SK-N-SH (cell line): ENCODE data around the gene NAXD. TPM values are rescaled to one million over a fixed set of nuclear protein-coding genes. Genes with fewer than 3 reads are reported as not detected.

Experiments
- CTCF ChIA-PET: fragments of 300-600, 350-600 bp; formaldehyde crosslinking; extraction: SDS; loops from one replicate; lab custom pipeline; 2021; lab: Yijun Ruan, JAX
- POLR2A ChIA-PET: fragments of 350-600 bp; sonication (Branson Sonifier 250); formaldehyde crosslinking; extraction: SDS; loops from one replicate; lab custom pipeline; 2020; ENCODE audit warnings: antibody characterized with exemption, inconsistent platforms; lab: Yijun Ruan, JAX
- DNase-seq: peaks from one replicate; pipeline ENCODE4 v3.0.0; 2012
- H2AFZ ChIP-seq: fragments of 200-600 bp; sonication (generic); 2 replicates; pipeline ENCODE4 v1.8.1; 2016; ENCODE audit warnings: antibody characterized with exemption, mild to moderate bottlenecking, low read depth
- H3F3A ChIP-seq: fragments of 200-600 bp; sonication (generic); replicated peaks from 2 replicates; pipeline ENCODE3; 2016; ENCODE audit warnings: antibody characterized with exemption, mild to moderate bottlenecking; ENCODE audit not compliant: insufficient read depth
- H3K27ac ChIP-seq, 2 experiments: fragments of 200-500 bp in 1 of 2; fragments of 200-600 bp in 1 of 2; sonication (Bioruptor generic) in 1 of 2; sonication (generic), shearing (Covaris generic) in 1 of 2; 2 replicates each; pipeline versions ENCODE4 v1.5.1 to v1.6.1; 2014 to 2016; ENCODE audit warnings: low read depth in 2 of 2, inconsistent platforms in 1 of 2, low read length in 1 of 2, mild to moderate bottlenecking in 1 of 2, mixed read lengths in 1 of 2
- H3K27me3 ChIP-seq: fragments of 200-600 bp; sonication (generic), shearing (Covaris generic); 2 replicates; pipeline ENCODE4 v1.6.1; 2016; ENCODE audit warnings: mixed run types; ENCODE audit not compliant: insufficient read depth
- H3K36me3 ChIP-seq, 2 experiments: fragments of 200-500 bp in 1 of 2; fragments of 200-600 bp in 1 of 2; sonication (Bioruptor generic) in 1 of 2; sonication (generic) in 1 of 2; replicated peaks in 1 of 2; 2 replicates each; pipeline versions ENCODE3 to v1.5.1; 2014 to 2016; ENCODE audit warnings: low read length in 1 of 2, mild to moderate bottlenecking in 1 of 2; ENCODE audit not compliant: insufficient read depth in 2 of 2, control insufficient read depth in 1 of 2
- H3K4me1 ChIP-seq, 2 experiments: fragments of 200-500 bp in 1 of 2; fragments of 200-600 bp in 1 of 2; sonication (Bioruptor generic) in 1 of 2; sonication (generic), shearing (Covaris generic) in 1 of 2; 2 replicates each; pipeline versions ENCODE4 v1.5.1 to v1.6.1; 2014 to 2016; ENCODE audit warnings: low read depth in 1 of 2, low read length in 1 of 2, mixed run types in 1 of 2; ENCODE audit not compliant: insufficient read depth in 2 of 2, control insufficient read depth in 1 of 2
- H3K4me2 ChIP-seq: fragments of 200-600 bp; sonication (generic), shearing (Covaris generic); 2 replicates; pipeline ENCODE4 v1.6.1; 2017; ENCODE audit warnings: mixed run types
- H3K4me3 ChIP-seq, 2 experiments: fragments of 200-500 bp in 1 of 2; fragments of 200-600 bp in 1 of 2; sonication (Bioruptor generic) in 1 of 2; sonication (generic), shearing (Covaris generic) in 1 of 2; 2 replicates each; pipeline versions ENCODE4 v1.5.1 to v1.8.1; 2014 to 2016; ENCODE audit warnings: low read depth in 2 of 2, inconsistent platforms in 1 of 2, low read length in 1 of 2, mild to moderate bottlenecking in 1 of 2, mixed read lengths in 1 of 2, moderate library complexity in 1 of 2
- H3K79me2 ChIP-seq: fragments of 200-600 bp; sonication (generic); 2 replicates; pipeline ENCODE4 v1.8.1; 2017; ENCODE audit warnings: mild to moderate bottlenecking; ENCODE audit not compliant: insufficient read depth
- H3K9ac ChIP-seq: fragments of 200-600 bp; sonication (generic); 2 replicates; pipeline ENCODE4 v1.6.1; 2017; ENCODE audit warnings: mixed run types
- H3K9me2 ChIP-seq: fragments of 200-600 bp; sonication (generic); 2 replicates; pipeline ENCODE4 v1.6.1; 2017; ENCODE audit warnings: mixed run types
- H3K9me3 ChIP-seq: fragments of 200-600 bp; sonication (generic); 2 replicates; pipeline ENCODE4 v1.6.1; 2017; ENCODE audit warnings: mixed run types, mild to moderate bottlenecking, moderate library complexity
- H4K20me1 ChIP-seq: fragments of 200-600 bp; sonication (generic); 2 replicates; pipeline ENCODE4 v1.6.1; 2017; ENCODE audit warnings: mild to moderate bottlenecking, mixed run types; ENCODE audit not compliant: insufficient read depth
- EP300 ChIP-seq, 2 experiments: IDR thresholded peaks; 2 replicates each; pipeline versions ENCODE4 v1.4.0 to v1.6.1; 2012; ENCODE audit warnings: borderline replicate concordance in 1 of 2, low read depth in 1 of 2, low read length in 1 of 2
- FOXM1 ChIP-seq: IDR thresholded peaks from 2 replicates; pipeline ENCODE4 v1.4.0; 2012; ENCODE audit warnings: low read depth, mild to moderate bottlenecking
- GABPA ChIP-seq: IDR thresholded peaks from 2 replicates; pipeline ENCODE4 v1.4.0; 2012; ENCODE audit warnings: low read depth, mild to moderate bottlenecking
- GATA2 ChIP-seq: sonication (generic); formaldehyde crosslinking; IDR thresholded peaks from 2 replicates; pipeline ENCODE4 v1.5.0; 2020; ENCODE audit warnings: mild to moderate bottlenecking, missing genetic modification reagents
- JUND ChIP-seq: IDR thresholded peaks from 2 replicates; pipeline ENCODE4 v1.4.0; 2012
- MAX ChIP-seq: IDR thresholded peaks from 2 replicates; pipeline ENCODE4 v1.4.0; 2012; ENCODE audit warnings: low read depth
- POLR2AphosphoS5 ChIP-seq: IDR thresholded peaks from 2 replicates; pipeline ENCODE4 v1.6.1; 2012; ENCODE audit warnings: low read depth, low read length
- RFX5 ChIP-seq: IDR thresholded peaks from 2 replicates; pipeline ENCODE4 v1.6.1; 2012; ENCODE audit warnings: mild to moderate bottlenecking, improper control_type of control experiment, low read length
- RXRA ChIP-seq: IDR thresholded peaks from 2 replicates; pipeline ENCODE4 v1.4.0; 2012; ENCODE audit warnings: low read depth, mild to moderate bottlenecking, borderline replicate concordance
- WGBS: methylation state at CpG from one replicate; pipeline ENCODE4 v1.1.6; 2017; ENCODE audit warnings: low lambda C conversion rate; 5-methylcytosine and 5-hydroxymethylcytosine counted together
- polyA plus RNA-seq, 3 experiments: library from polyadenylated mRNA; depleted of rRNA; stranded (reverse); fragments of >200 nt; gene quantifications; 2 replicates each; pipeline ENCODE4 v1.2.3, GENCODE V29; 2012
- TF ChIP-seq, protein P1 (sequence below): IDR thresholded peaks from 2 replicates; pipeline ENCODE4 v1.4.0; 2012; ENCODE audit warnings: low read depth, borderline replicate concordance
- TF ChIP-seq, protein P2 (sequence below): IDR thresholded peaks from 2 replicates; pipeline ENCODE4 v1.4.0; 2012; ENCODE audit warnings: low read depth, borderline replicate concordance

The NAXD gene
- polyA plus RNA-seq, 1 of the 3 experiments (the other 2 are of a cell fraction) = 32.4 TPM

- no peaks in the 10 kb centered on the region for H3K27me3 ChIP-seq
- H3K27ac ChIP-seq = no peak overlapping the region
- ChIA-PET POLR2A (no interaction called here), CTCF (interaction anchor here (1.3 kb wide), 1 partner anchor 25 kb away, joined by 3 read pairs; no protein-coding TSS in a partner anchor)
- no peak overlapping the region for H3K4me3 ChIP-seq
- no peaks in the 10 kb centered on the region for H3K9me3 ChIP-seq
- H2AFZ ChIP-seq = no peak overlapping the region
- H3K36me3 ChIP-seq = peaks cover 44 to 54% of the 10 kb centered on the region in 2 experiments
- DNase-seq = no peak
- H3K4me2 ChIP-seq = no peak overlapping the region
- H3K4me1 ChIP-seq = no peaks in the 10 kb centered on the region
- peaks cover 4% of the 10 kb centered on the region for H3F3A ChIP-seq
- H3K79me2 ChIP-seq = no peaks in the 10 kb centered on the region
- no peaks in the 10 kb centered on the region for H4K20me1 ChIP-seq
- 95% methylated on average over 3 of the region's 8 CpGs for WGBS
- H3K9me2 ChIP-seq = no peaks in the 10 kb centered on the region
- TF ChIP-seq POLR2AphosphoS5 = no peak
- TF ChIP-seq GABPA = no peak
- no peak for TF ChIP-seq RXRA
- TF ChIP-seq GATA2 (CRISPR knock-in tag) = no peak
- TF ChIP-seq RFX5 = no peak
- H3K9ac ChIP-seq = no peak overlapping the region
Measured at GRCh38 chr13:110684388-110685056, 69.2 kb downstream of the NAXD start.

DNA sequence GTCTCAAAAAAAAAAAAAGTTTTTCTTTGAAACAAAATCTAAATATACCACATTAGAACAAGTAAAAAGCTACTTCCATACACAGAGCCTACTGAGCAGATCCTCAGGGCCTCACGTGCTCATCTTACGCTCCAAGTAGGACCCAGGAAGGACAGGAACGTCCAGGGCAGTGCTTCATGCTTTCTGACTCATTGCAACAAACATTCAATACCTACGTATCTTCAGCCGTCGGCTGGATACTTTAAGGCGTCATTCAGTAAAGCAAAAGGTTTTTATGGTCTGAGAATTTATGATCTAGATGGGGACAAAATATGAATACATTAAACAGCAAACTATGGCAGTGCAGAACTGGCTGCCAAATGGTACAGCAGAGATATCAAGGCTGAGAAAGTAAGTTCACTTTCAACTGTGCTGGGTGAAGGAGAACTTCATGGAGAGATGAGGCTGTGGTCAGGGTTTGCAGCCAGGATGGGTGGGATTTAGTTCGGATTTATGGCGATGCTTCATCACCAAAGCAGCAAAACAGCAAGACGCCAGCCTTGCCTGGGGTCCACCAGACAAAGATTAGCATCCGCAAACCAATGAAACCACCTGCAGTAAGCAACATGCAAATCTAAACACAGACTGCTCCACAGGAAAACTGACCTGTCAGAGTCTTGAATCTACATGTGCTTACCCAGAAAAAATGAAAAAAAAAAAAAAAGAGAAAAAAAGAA lies 70.1 kb downstream of the NAXD start:
- 94% methylated on average over 11 of the region's 11 CpGs for WGBS
- Histone ChIP-seq H3K9ac (no peak overlapping the region), H3K4me3 (no peak overlapping the region), H3K9me3 (no peaks in the 10 kb centered on the region), H3K36me3 (peaks cover 42 to 57% of the 10 kb centered on the region in 2 experiments), H3K27me3 (no peaks in the 10 kb centered on the region), H3K79me2 (no peaks in the 10 kb centered on the region; the same call in 1 of the 2 replicates), H3K4me2 (no peak overlapping the region), H3F3A (peaks cover 4% of the 10 kb centered on the region), H3K27ac (no peak overlapping the region), H3K9me2 (no peaks in the 10 kb centered on the region), H3K4me1 (no peaks in the 10 kb centered on the region), H2AFZ (no peak overlapping the region), H4K20me1 (no peaks in the 10 kb centered on the region)
- DNase-seq = no peak
- POLR2A ChIA-PET = no interaction called here
- no peak for TF ChIP-seq EP300 (IDR thresholded peaks at IDR 0.05; ENCODE audit: borderline replicate concordance in 1 of 2, low read depth in 1 of 2, low read length in 1 of 2)
- CTCF ChIA-PET = no interaction called here

DNA sequence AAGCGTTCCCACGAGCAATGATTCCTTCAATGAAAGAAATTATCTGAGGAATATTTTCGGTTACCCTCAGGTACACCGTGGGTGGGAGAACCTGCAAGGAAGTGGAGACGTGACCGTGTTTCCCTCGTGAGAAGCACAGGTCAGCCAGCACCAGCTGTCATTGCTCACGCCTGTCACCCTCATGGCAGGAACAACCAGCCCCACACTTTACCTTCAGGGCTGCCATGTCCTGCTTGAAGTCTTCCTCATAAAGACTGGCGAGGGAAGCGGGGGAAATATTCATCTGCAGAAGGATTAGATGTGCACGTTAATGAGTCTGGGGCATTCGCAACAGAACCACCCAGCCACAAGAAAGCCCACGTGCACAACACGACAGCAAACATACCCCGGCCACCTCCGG lies 72.4 kb downstream of the NAXD start:
- Histone ChIP-seq H3K27ac (no peak overlapping the region), H3K4me1 (no peaks in the 10 kb centered on the region; a peak in 1 of 4 replicates), H3K9me3 (no peaks in the 10 kb centered on the region), H4K20me1 (no peaks in the 10 kb centered on the region), H3K9ac (no peak overlapping the region), H2AFZ (no peak overlapping the region), H3F3A (peaks cover 4% of the 10 kb centered on the region), H3K79me2 (no peaks in the 10 kb centered on the region; the same call in 1 of the 2 replicates), H3K4me2 (no peak overlapping the region), H3K4me3 (no peak overlapping the region), H3K27me3 (no peaks in the 10 kb centered on the region), H3K36me3 (peaks cover 37 to 44% of the 10 kb centered on the region in 2 experiments), H3K9me2 (no peaks in the 10 kb centered on the region)
- 96% methylated on average over 16 of the region's 16 CpGs for WGBS
- no peak for DNase-seq
- POLR2A ChIA-PET = no interaction called here
- TF ChIP-seq MAX (no peak), FOXM1 (no peak), JUND (no peak)
- TF ChIP-seq, protein P1, sequence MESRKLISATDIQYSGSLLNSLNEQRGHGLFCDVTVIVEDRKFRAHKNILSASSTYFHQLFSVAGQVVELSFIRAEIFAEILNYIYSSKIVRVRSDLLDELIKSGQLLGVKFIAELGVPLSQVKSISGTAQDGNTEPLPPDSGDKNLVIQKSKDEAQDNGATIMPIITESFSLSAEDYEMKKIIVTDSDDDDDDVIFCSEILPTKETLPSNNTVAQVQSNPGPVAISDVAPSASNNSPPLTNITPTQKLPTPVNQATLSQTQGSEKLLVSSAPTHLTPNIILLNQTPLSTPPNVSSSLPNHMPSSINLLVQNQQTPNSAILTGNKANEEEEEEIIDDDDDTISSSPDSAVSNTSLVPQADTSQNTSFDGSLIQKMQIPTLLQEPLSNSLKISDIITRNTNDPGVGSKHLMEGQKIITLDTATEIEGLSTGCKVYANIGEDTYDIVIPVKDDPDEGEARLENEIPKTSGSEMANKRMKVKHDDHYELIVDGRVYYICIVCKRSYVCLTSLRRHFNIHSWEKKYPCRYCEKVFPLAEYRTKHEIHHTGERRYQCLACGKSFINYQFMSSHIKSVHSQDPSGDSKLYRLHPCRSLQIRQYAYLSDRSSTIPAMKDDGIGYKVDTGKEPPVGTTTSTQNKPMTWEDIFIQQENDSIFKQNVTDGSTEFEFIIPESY = no peak
- TF ChIP-seq, protein P2, sequence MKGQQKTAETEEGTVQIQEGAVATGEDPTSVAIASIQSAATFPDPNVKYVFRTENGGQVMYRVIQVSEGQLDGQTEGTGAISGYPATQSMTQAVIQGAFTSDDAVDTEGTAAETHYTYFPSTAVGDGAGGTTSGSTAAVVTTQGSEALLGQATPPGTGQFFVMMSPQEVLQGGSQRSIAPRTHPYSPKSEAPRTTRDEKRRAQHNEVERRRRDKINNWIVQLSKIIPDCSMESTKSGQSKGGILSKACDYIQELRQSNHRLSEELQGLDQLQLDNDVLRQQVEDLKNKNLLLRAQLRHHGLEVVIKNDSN = no peak
- CTCF ChIA-PET = no interaction called here
